K562 (cell line): ENCODE measurements around the gene PTH2. TPM values are rescaled to one million over a fixed set of nuclear protein-coding genes. Genes with fewer than 3 reads are reported as not detected.

ENCODE experiments used
- BHLHE40 ChIP-seq: IDR thresholded peaks from 2 replicates; pipeline ENCODE4 v1.6.1; 2011; ENCODE audit warnings: low read length, improper control_type of control experiment
- CREB3 ChIP-seq: fragments of 450-650 bp; conservative IDR thresholded peaks from 2 replicates; pipeline ENCODE4 v1.6.1; 2016; ENCODE audit warnings: missing genetic modification characterization, low read depth, mild to moderate bottlenecking, missing compliant biosample characterization, moderate library complexity
- FOXK1 ChIP-seq: sonication (generic); formaldehyde crosslinking; IDR thresholded peaks from 2 replicates; pipeline ENCODE4 v1.8.0; 2022; ENCODE audit warnings: missing genetic modification reagents, mild to moderate bottlenecking, borderline replicate concordance
- GMEB1 ChIP-seq: fragments of 250-450 bp; sonication (Bioruptor Pico); IDR thresholded peaks from 2 replicates; pipeline ENCODE4 v1.4.0; 2020; ENCODE audit warnings: mild to moderate bottlenecking
- PHF8 ChIP-seq: fragments of 200-600 bp; sonication (generic); IDR thresholded peaks from 2 replicates; pipeline ENCODE4 v1.6.1; 2012; ENCODE audit warnings: mixed run types, mild to moderate bottlenecking, inconsistent platforms, low read length, moderate library complexity, borderline replicate concordance
- ZBTB26 ChIP-seq: fragments of 450-650 bp; formaldehyde crosslinking; IDR thresholded peaks from 2 replicates; pipeline ENCODE4 v1.4.0; 2022; ENCODE audit warnings: missing genetic modification characterization
- ZNF639 ChIP-seq, 2 experiments: fragments of 200-800 bp in 1 of 2; sonication (Bioruptor generic) in 1 of 2; sonication (generic) in 1 of 2; formaldehyde crosslinking in 1 of 2; IDR thresholded peaks in 1 of 2; conservative IDR thresholded peaks in 1 of 2; 2 replicates each; pipeline versions ENCODE4 v1.5.0 to v1.6.1; 2016 to 2020; ENCODE audit warnings: missing compliant biosample characterization in 1 of 2, missing genetic modification characterization in 1 of 2, missing genetic modification reagents in 1 of 2
- polyA plus RNA-seq, 8 experiments: library from polyadenylated mRNA; depleted of rRNA in 4 of 8; stranded (reverse) in 5 of 8; unstranded in 3 of 8; fragments of >200 nt; fragmentation: Nextera tagmentation in 2 of 8; fragmentation: Illumina TruSeq in 1 of 8; extraction: Ambion mirVana in 2 of 8; extraction: Trizol in 1 of 8; gene quantifications; 2 replicates each; pipeline versions ENCODE4 v1.2.1 to v1.2.3, GENCODE V29; 2011 to 2014; ENCODE audit warnings: inconsistent platforms in 1 of 8, missing spikeins in 1 of 8
- total RNA-seq, 7 experiments: library from RNA; depleted of rRNA in 6 of 7; stranded (reverse); fragments of >200 nt in 6 of 7; fragmentation: Illumina TruSeq in 2 of 7; extraction: Trizol in 2 of 7; gene quantifications; 2 replicates each; pipeline versions ENCODE4 v1.2.1 to v1.2.3, GENCODE V29; 2011 to 2021; ENCODE audit warnings: low replicate concordance in 1 of 7

Gene PTH2
- total and polyA plus RNA-seq, 9 of the 15 experiments (the other 6 are each of a cell fraction or from before 2014, with no cell fraction given): 1.3 TPM; not detected in 8

GRCh38 chr19:49407482-49408015 lies 15.7 kb downstream of the PTH2 start (continued):
- TF ChIP-seq BHLHE40: no peak
- no peak for TF ChIP-seq ZNF639 (CRISPR knock-in tag; conservative IDR thresholded peaks at IDR 0.05 in 1 of 2, IDR thresholded peaks at IDR 0.05 in 1 of 2)
- TF ChIP-seq FOXK1 (CRISPR knock-in tag): no peak
- no peak for TF ChIP-seq CREB3
- TF ChIP-seq ZBTB26 (CRISPR knock-in tag): no peak
- no peak for TF ChIP-seq PHF8
- no peak for TF ChIP-seq GMEB1
